Neuronal stem cell (in vitro differentiated cells): ENCODE data around the gene JHY.

Source experiments
- DNase-seq: peaks from one replicate; pipeline ENCODE4 v3.0.0-alpha.2; 2013; ENCODE audit warnings: low spot score
- H2AFZ ChIP-seq: one replicate; pipeline ENCODE4 v1.6.1; 2013; ENCODE audit warnings: mild to moderate bottlenecking, low read length, inconsistent platforms
- H2AK5ac ChIP-seq: 2 replicates; pipeline ENCODE4 v1.6.1; 2013; ENCODE audit warnings: low read depth, mild to moderate bottlenecking, inconsistent platforms, low read length, moderate library complexity, mixed read lengths
- H2BK120ac ChIP-seq: 2 replicates; pipeline ENCODE4 v1.6.1; 2013; ENCODE audit warnings: low read depth, mild to moderate bottlenecking, inconsistent platforms, low read length, moderate library complexity, mixed read lengths
- H2BK12ac ChIP-seq: one replicate; pipeline ENCODE4 v1.6.1; 2013; ENCODE audit warnings: low read length, inconsistent platforms
- H2BK15ac ChIP-seq: 2 replicates; pipeline ENCODE4 v1.6.1; 2013; ENCODE audit warnings: mild to moderate bottlenecking, low read length, inconsistent platforms, mixed read lengths
- H2BK5ac ChIP-seq: one replicate; pipeline ENCODE4 v1.6.1; 2013; ENCODE audit warnings: inconsistent platforms, mild to moderate bottlenecking, low read length, moderate library complexity
- H3K14ac ChIP-seq: one replicate; pipeline ENCODE4 v1.6.1; 2013; ENCODE audit warnings: low read length, inconsistent platforms
- H3K18ac ChIP-seq: 2 replicates; pipeline ENCODE4 v1.6.1; 2013; ENCODE audit warnings: low read length, inconsistent platforms
- H3K23ac ChIP-seq: 2 replicates; pipeline ENCODE4 v1.6.1; 2013; ENCODE audit warnings: low read depth, mild to moderate bottlenecking, mixed read lengths, low read length, inconsistent platforms; ENCODE audit not compliant: poor library complexity
- H3K27ac ChIP-seq: replicated peaks from 3 replicates; pipeline ENCODE4 v1.5.1; 2013; ENCODE audit warnings: low read length, inconsistent platforms
- H3K27me3 ChIP-seq, 3 experiments: 2 replicates each; pipeline ENCODE4 v1.6.1; 2013; ENCODE audit warnings: low read length in 3 of 3, mild to moderate bottlenecking in 2 of 3, inconsistent platforms in 1 of 3, low read depth in 1 of 3, mixed read lengths in 1 of 3, moderate library complexity in 1 of 3; ENCODE audit not compliant: control insufficient read depth in 3 of 3, insufficient read depth in 3 of 3
- H3K36me3 ChIP-seq, 2 donors: replicated peaks in 1 of 2; 2 replicates each; pipeline ENCODE4 v1.6.1; 2013; ENCODE audit warnings: low read length in 2 of 2; ENCODE audit not compliant: control insufficient read depth in 2 of 2, insufficient read depth in 2 of 2
- H3K4ac ChIP-seq: 2 replicates; pipeline ENCODE4 v1.6.1; 2013; ENCODE audit warnings: inconsistent platforms, mild to moderate bottlenecking, low read length, moderate library complexity
- H3K4me1 ChIP-seq, 2 donors: 1 replicate in 1 of 2; 2 replicates in 1 of 2; pipeline ENCODE4 v1.6.1; 2013; ENCODE audit warnings: low read length in 2 of 2, low read depth in 1 of 2; ENCODE audit not compliant: control insufficient read depth in 2 of 2, insufficient read depth in 1 of 2
- H3K4me2 ChIP-seq: one replicate; pipeline ENCODE4 v1.6.1; 2013; ENCODE audit warnings: mild to moderate bottlenecking, low read length, inconsistent platforms; ENCODE audit not compliant: insufficient read depth, poor library complexity, severe bottlenecking
- H3K4me3 ChIP-seq, 2 donors: 2 replicates each; pipeline ENCODE4 v1.5.1; 2013; ENCODE audit warnings: low read length in 2 of 2, mild to moderate bottlenecking in 2 of 2, inconsistent platforms in 1 of 2, moderate library complexity in 1 of 2
- H3K79me1 ChIP-seq: one replicate; pipeline ENCODE4 v1.6.1; 2013; ENCODE audit warnings: low read depth, mild to moderate bottlenecking, inconsistent platforms, low read length, moderate library complexity
- H3K9ac ChIP-seq: one replicate; pipeline ENCODE4 v1.6.1; 2013; ENCODE audit warnings: mild to moderate bottlenecking, low read depth, low read length, inconsistent platforms; ENCODE audit not compliant: poor library complexity
- H3K9me3 ChIP-seq, 2 donors: replicated peaks in 1 of 2; 2 replicates each; pipeline versions ENCODE3 to v1.6.1; 2013; ENCODE audit warnings: low read length in 2 of 2, mild to moderate bottlenecking in 2 of 2, inconsistent platforms in 1 of 2, low read depth in 1 of 2, mixed read lengths in 1 of 2, moderate library complexity in 1 of 2; ENCODE audit not compliant: control insufficient read depth in 2 of 2, insufficient read depth in 1 of 2
- H4K8ac ChIP-seq: one replicate; pipeline ENCODE4 v1.6.1; 2013; ENCODE audit warnings: low read depth, mild to moderate bottlenecking, inconsistent platforms, low read length, moderate library complexity
- H4K91ac ChIP-seq: one replicate; pipeline ENCODE4 v1.6.1; 2013; ENCODE audit warnings: low read length, low read depth, mild to moderate bottlenecking, inconsistent platforms; ENCODE audit not compliant: poor library complexity
- WGBS, 2 donors: extraction: QIAGEN DNeasy Blood & Tissue Kit; methylation state at CpG; one replicate each; pipeline ENCODE4 v1.1.7; 2013; ENCODE audit warnings: missing lambda C conversion rate in 2 of 2, mixed read lengths in 1 of 2; ENCODE audit not compliant: insufficient read length in 2 of 2, insufficient replicate concordance in 1 of 2; ENCODE audit errors: extremely low coverage in 2 of 2; 5-methylcytosine and 5-hydroxymethylcytosine counted together

Gene JHY

GRCh38 chr11:122984186-122985011 is 101.8 kb downstream of the JHY start:
- no CpG with 5 or more reads among the region's 59 CpGs for WGBS, 2 donors
- Histone ChIP-seq H4K8ac (no peak overlapping the region), H3K4me3 (peak overlapping the region; percentile 40 to 77), H3K27ac (no peak overlapping the region), H2BK15ac (no peak overlapping the region), H3K27me3 (peaks cover 22 to 83% (median 57%) of the 10 kb centered on the region in 3 experiments), H3K4ac (no peak overlapping the region), H3K79me1 (peaks cover 1% of the 10 kb centered on the region), H2AK5ac (no peak overlapping the region), H2BK5ac (peak overlapping the region; percentile 60), H3K9ac (peak overlapping the region; percentile 55), H2BK120ac (no peak overlapping the region), H3K4me1 (peaks cover 0 to 7% of the 10 kb centered on the region in 2 donors), H3K18ac (peak overlapping the region; percentile 44), H4K91ac (no peak overlapping the region), H2BK12ac (no peak overlapping the region), H3K14ac (no peak overlapping the region), H3K9me3 (peaks cover 0 to 4% of the 10 kb centered on the region in 2 donors), H3K36me3 (no peaks in the 10 kb centered on the region), H2AFZ (peak overlapping the region; percentile 98), H3K4me2 (peak overlapping the region; percentile 98), H3K23ac (peak overlapping the region; percentile 67)
- peak; percentile 35 for DNase-seq

- no peak overlapping the region for H2AFZ ChIP-seq
- no peak overlapping the region for H3K4ac ChIP-seq
- DNase-seq = no peak
- H3K9ac ChIP-seq = no peak overlapping the region
- H2BK12ac ChIP-seq = no peak overlapping the region
- no peak overlapping the region for H2BK120ac ChIP-seq
- no peaks in the 10 kb centered on the region for H3K9me3 ChIP-seq
- WGBS, 2 donors = no CpG with 5 or more reads among the region's 3 CpGs
- no peak overlapping the region for H4K8ac ChIP-seq
- no peak overlapping the region for H3K27ac ChIP-seq
- no peak overlapping the region for H2AK5ac ChIP-seq
- no peak overlapping the region for H3K4me3 ChIP-seq
- H3K4me2 ChIP-seq = no peak overlapping the region
- H3K27me3 ChIP-seq = peaks cover 0 to 31% (median 0%) of the 10 kb centered on the region in 3 experiments
- no peak overlapping the region for H2BK15ac ChIP-seq
- no peak overlapping the region for H3K23ac ChIP-seq
- H2BK5ac ChIP-seq = no peak overlapping the region
- no peak overlapping the region for H3K18ac ChIP-seq
- H3K36me3 ChIP-seq = no peaks in the 10 kb centered on the region
- H4K91ac ChIP-seq = no peak overlapping the region
- peaks cover 0 to 2% of the 10 kb centered on the region in 2 donors for H3K4me1 ChIP-seq
- no peaks in the 10 kb centered on the region for H3K79me1 ChIP-seq
- H3K14ac ChIP-seq = no peak overlapping the region
Measured at GRCh38 chr11:122995526-122995925, 113.0 kb downstream of the JHY start.

DNA sequence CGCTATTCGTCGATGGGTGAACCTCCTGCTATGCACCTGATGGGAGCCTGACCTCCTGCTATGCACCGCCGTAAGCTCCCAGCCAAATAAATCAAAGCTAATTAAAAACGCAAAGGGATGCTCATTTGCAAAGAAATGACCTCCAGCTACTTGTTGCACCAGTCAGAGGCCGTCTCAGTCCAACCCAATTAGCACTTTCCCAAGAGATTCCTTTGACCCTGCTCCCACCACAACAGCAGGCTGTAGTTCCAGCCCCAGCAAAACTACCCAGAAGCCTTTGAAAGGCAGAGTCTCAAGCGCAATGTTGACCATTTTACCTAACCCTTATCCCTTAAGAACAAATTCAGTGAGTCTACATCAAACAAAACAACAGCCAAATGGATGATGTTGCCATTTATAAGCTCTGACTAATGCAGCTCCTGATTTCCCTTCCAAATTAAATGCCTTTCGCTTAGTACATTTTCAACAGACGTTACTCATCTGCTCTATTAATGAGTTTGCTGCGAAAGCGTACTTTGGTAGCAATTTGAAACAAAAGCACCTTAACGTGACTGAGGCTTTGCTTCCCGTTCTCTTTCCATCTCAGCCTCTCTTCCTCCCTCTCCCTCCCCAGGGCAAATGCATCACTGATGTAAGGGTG is 116.3 kb downstream of the JHY start:
- Histone ChIP-seq H4K8ac (no peak overlapping the region), H2BK120ac (no peak overlapping the region), H2BK5ac (no peak overlapping the region), H3K14ac (no peak overlapping the region), H2AFZ (no peak overlapping the region), H3K18ac (no peak overlapping the region), H3K9me3 (no peaks in the 10 kb centered on the region), H3K27ac (no peak overlapping the region), H2BK12ac (no peak overlapping the region), H3K4me1 (peaks cover 0 to 2% of the 10 kb centered on the region in 2 donors), H3K27me3 (peaks cover 0 to 33% (median 0%) of the 10 kb centered on the region in 3 experiments), H2BK15ac (no peak overlapping the region), H3K79me1 (no peaks in the 10 kb centered on the region), H3K36me3 (no peaks in the 10 kb centered on the region), H2AK5ac (no peak overlapping the region), H3K4me3 (no peak overlapping the region), H3K4me2 (no peak overlapping the region), H3K23ac (no peak overlapping the region), H4K91ac (no peak overlapping the region), H3K9ac (no peak overlapping the region), H3K4ac (no peak overlapping the region)
- no CpG with 5 or more reads among the region's 14 CpGs for WGBS, 2 donors
- DNase-seq = no peak

DNA sequence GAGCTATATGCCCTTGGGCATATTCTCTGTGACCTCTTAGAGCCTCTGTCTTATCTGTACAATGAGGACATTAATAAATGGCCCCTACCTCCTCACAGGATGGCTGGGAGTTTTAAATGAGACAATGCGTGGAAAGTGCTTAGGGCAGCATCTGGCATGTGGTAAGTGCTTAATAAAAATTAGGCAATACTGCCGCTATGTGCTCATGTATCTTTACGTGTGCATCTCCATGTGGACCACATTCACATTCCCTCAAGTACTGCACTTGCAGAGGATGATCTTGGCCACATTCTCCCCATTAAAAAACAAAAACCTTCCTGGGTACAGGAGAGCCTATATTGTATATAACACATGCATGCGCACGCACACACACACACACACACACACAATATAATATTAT is 118.2 kb downstream of the JHY start:
- H3K23ac ChIP-seq = no peak overlapping the region
- H2AK5ac ChIP-seq = no peak overlapping the region
- no peaks in the 10 kb centered on the region for H3K36me3 ChIP-seq
- DNase-seq = no peak
- H3K14ac ChIP-seq = no peak overlapping the region
- no peak overlapping the region for H3K27ac ChIP-seq
- H3K4me2 ChIP-seq = no peak overlapping the region
- no peak overlapping the region for H2BK5ac ChIP-seq
- H3K9ac ChIP-seq = no peak overlapping the region
- no peak overlapping the region for H2BK120ac ChIP-seq
- no peak overlapping the region for H3K4me3 ChIP-seq
- no peak overlapping the region for H4K8ac ChIP-seq
- WGBS, 2 donors = no CpG with 5 or more reads among the region's 5 CpGs
- H2BK15ac ChIP-seq = no peak overlapping the region
- H2AFZ ChIP-seq = no peak overlapping the region
- H3K9me3 ChIP-seq = no peaks in the 10 kb centered on the region
- peaks cover 0 to 2% of the 10 kb centered on the region in 2 donors for H3K4me1 ChIP-seq
- no peak overlapping the region for H3K4ac ChIP-seq
- H3K79me1 ChIP-seq = no peaks in the 10 kb centered on the region
- no peak overlapping the region for H4K91ac ChIP-seq
- H2BK12ac ChIP-seq = no peak overlapping the region
- H3K18ac ChIP-seq = no peak overlapping the region
- H3K27me3 ChIP-seq = peaks cover 0 to 40% (median 0%) of the 10 kb centered on the region in 3 experiments
